ENCODE results near the gene TCIRG1.

GRCh38 chr11:68041617-68042218 lies 2.9 kb downstream of the TCIRG1 start:
- TF ChIP-seq CTCF (IDR thresholded peaks at IDR 0.05; ENCODE audit: insufficient read depth, low read length) (no peak), POLR2AphosphoS5 (IDR thresholded peaks at IDR 0.05; ENCODE audit: low read depth) (no peak)

Measured in HL-60 (cell line).